Measurements from ENCODE around the gene AQP2. TPM values are rescaled to one million over a fixed set of nuclear protein-coding genes. Genes with fewer than 3 reads are reported as not detected.

The AQP2 gene
- total and polyA plus RNA-seq, 2 of the 13 experiments (the other 11 are each of a cell fraction or from before 2014, with no cell fraction given), result not detected

- TF ChIP-seq U2AF2 (IDR thresholded peaks at IDR 0.05; ENCODE audit: low read depth, low read length), result no peak
- TF ChIP-seq ZNF775 (CRISPR knock-in tag; IDR thresholded peaks at IDR 0.05; ENCODE audit: borderline replicate concordance), result no peak
- TF ChIP-seq ZIK1 (CRISPR knock-in tag; IDR thresholded peaks at IDR 0.05; ENCODE audit: borderline replicate concordance, low read depth), result no peak
- TF ChIP-seq SP2 (CRISPR knock-in tag; IDR thresholded peaks at IDR 0.05), result no peak
- no peak for TF ChIP-seq ZNF367 (CRISPR knock-in tag; IDR thresholded peaks at IDR 0.05; ENCODE audit: borderline replicate concordance)
- no peak for TF ChIP-seq CBX1 (IDR thresholded peaks at IDR 0.05; ENCODE audit: low read depth)
- TF ChIP-seq ZNF230 (CRISPR knock-in tag; IDR thresholded peaks at IDR 0.05), result no peak
- TF ChIP-seq ZBTB2 (CRISPR knock-in tag; IDR thresholded peaks at IDR 0.05; ENCODE audit: low read depth), result no peak
- TF ChIP-seq RARG (CRISPR knock-in tag; IDR thresholded peaks at IDR 0.05; ENCODE audit: low read depth), result no peak
- TF ChIP-seq CEBPG (CRISPR knock-in tag; IDR thresholded peaks at IDR 0.05), result no peak; the same call in 1 of the 2 replicates
- no peak for TF ChIP-seq ZNF101 (CRISPR knock-in tag; IDR thresholded peaks at IDR 0.05; ENCODE audit: borderline replicate concordance, low read depth)
- peak; percentile 85 for TF ChIP-seq ZNF740 (CRISPR knock-in tag; IDR thresholded peaks at IDR 0.05)
- no peak for TF ChIP-seq ZNF609 (CRISPR knock-in tag; IDR thresholded peaks at IDR 0.05; ENCODE audit: borderline replicate concordance)
- no peak for TF ChIP-seq MLLT10 (CRISPR knock-in tag; IDR thresholded peaks at IDR 0.05)
- 0 out of 2 replicates have a peak, but pooled peaks have one; percentile 14 for TF ChIP-seq ZNF580 (CRISPR knock-in tag; IDR thresholded peaks at IDR 0.05; ENCODE audit: borderline replicate concordance, low read depth)
- TF ChIP-seq FOSL2 (CRISPR knock-in tag; IDR thresholded peaks at IDR 0.05), result 0 out of 2 replicates have a peak, but pooled peaks have one; percentile 19
- TF ChIP-seq POLR2A (IDR thresholded peaks at IDR 0.05; ENCODE audit: insufficient read depth in 1 of 2, low read depth in 2 of 2, low read length in 2 of 2), result no peak
- TF ChIP-seq ZNF550 (CRISPR knock-in tag; IDR thresholded peaks at IDR 0.05; ENCODE audit: borderline replicate concordance), result no peak
- TF ChIP-seq XBP1 (CRISPR knock-in tag; IDR thresholded peaks at IDR 0.05), result no peak
- no peak for TF ChIP-seq CENPX (CRISPR knock-in tag; IDR thresholded peaks at IDR 0.05)
- no peak for TF ChIP-seq AGO2 (optimal IDR thresholded peaks at IDR 0.05; ENCODE audit: low read depth, low read length)
- TF ChIP-seq SMC3 (IDR thresholded peaks at IDR 0.05; ENCODE audit: low read length), result peak; percentile 31; the same call in 1 of the 2 replicates
- TF ChIP-seq ZNF205 (CRISPR knock-in tag; IDR thresholded peaks at IDR 0.05), result no peak
- TF ChIP-seq ZNF556 (CRISPR knock-in tag; IDR thresholded peaks at IDR 0.05; ENCODE audit: borderline replicate concordance), result no peak
- TF ChIP-seq ZNF577 (CRISPR knock-in tag; IDR thresholded peaks at IDR 0.05; ENCODE audit: borderline replicate concordance, low read depth), result no peak
Measured at GRCh38 chr12:49967042-49967776, 16.7 kb downstream of the AQP2 start (continued).

All from HepG2 (cell line).